GM18526 (cell line): ENCODE results near the gene CFAP73.

Experiments used
- POLR2A ChIP-seq: IDR thresholded peaks from 3 replicates; pipeline ENCODE4 v1.6.1; 2011; ENCODE audit not compliant: insufficient read length; ENCODE audit errors: extremely low read depth

CFAP73 gene

GRCh38 chr12:113114447-113115178, 34.9 kb upstream of the CFAP73 start:
- no peak for TF ChIP-seq POLR2A

- TF ChIP-seq POLR2A, result no peak
Observed at GRCh38 chr12:113115455-113116126, 33.9 kb upstream of the CFAP73 start.

GRCh38 chr12:113116875-113117274, 32.6 kb upstream of the CFAP73 start:
- TF ChIP-seq POLR2A, result no peak

GRCh38 chr12:113118142-113118541, 31.4 kb upstream of the CFAP73 start:
- TF ChIP-seq POLR2A, result no peak

GRCh38 chr12:113119980-113120669, 29.4 kb upstream of the CFAP73 start:
- no peak for TF ChIP-seq POLR2A

GRCh38 chr12:113120670-113121370, 28.7 kb upstream of the CFAP73 start:
- TF ChIP-seq POLR2A, result no peak

GRCh38 chr12:113127791-113128199, 21.7 kb upstream of the CFAP73 start:
- no peak for TF ChIP-seq POLR2A

- no peak for TF ChIP-seq POLR2A
Observed at GRCh38 chr12:113128802-113129663, 20.5 kb upstream of the CFAP73 start.

GRCh38 chr12:113129664-113130456, 19.7 kb upstream of the CFAP73 start:
- no peak for TF ChIP-seq POLR2A

GRCh38 chr12:113130457-113131135, 18.9 kb upstream of the CFAP73 start:
- no peak for TF ChIP-seq POLR2A

GRCh38 chr12:113131556-113131955, 18.0 kb upstream of the CFAP73 start:
- TF ChIP-seq POLR2A, result no peak

- TF ChIP-seq POLR2A, result no peak
Observed at GRCh38 chr12:113133036-113133435, 16.5 kb upstream of the CFAP73 start.

GRCh38 chr12:113133666-113134065, 15.9 kb upstream of the CFAP73 start:
- no peak for TF ChIP-seq POLR2A
